GM18517 (cell line): ENCODE measurements around the gene L3MBTL1.
"Not testable (repeated sequence)": the region's sequence is repeated elsewhere in the genome, so short reads cannot be mapped to it uniquely, and the experiment has no call there.

Experiments used
- ATAC-seq: cut with Tn5 transposase; IDR thresholded peaks from one replicate; pipeline ENCODE4 v1.9.1; 2021; ENCODE audit warnings: mild to moderate bottlenecking, moderate library complexity; ENCODE audit not compliant: unreplicated experiment

L3MBTL1 gene

GRCh38 chr20:43584448-43585136, 77.1 kb downstream of the L3MBTL1 start:
- no peak for ATAC-seq

GRCh38 chr20:43586641-43587040, 79.1 kb downstream of the L3MBTL1 start:
- ATAC-seq: no peak

DNA sequence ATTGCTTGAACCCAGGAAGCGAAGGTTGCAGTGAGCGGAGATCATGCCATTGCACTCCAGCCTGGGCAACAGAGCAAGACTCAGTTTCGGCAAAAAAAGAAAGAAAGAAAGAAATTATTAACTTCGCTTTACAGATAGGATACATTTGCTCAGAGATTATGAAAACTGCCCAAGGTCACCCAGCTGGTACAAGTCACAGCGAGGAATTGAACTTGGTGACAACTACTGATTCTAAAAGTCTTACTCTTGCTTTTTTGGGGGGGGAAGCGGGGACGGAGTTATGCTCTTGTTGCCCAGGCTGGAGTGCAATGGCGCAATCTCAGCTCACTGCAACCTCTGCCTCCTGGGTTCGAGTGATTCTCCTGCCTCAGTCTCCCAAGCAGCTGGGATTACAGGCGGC, 81.0 kb downstream of the L3MBTL1 start:
- not testable (repeated sequence) for ATAC-seq

DNA sequence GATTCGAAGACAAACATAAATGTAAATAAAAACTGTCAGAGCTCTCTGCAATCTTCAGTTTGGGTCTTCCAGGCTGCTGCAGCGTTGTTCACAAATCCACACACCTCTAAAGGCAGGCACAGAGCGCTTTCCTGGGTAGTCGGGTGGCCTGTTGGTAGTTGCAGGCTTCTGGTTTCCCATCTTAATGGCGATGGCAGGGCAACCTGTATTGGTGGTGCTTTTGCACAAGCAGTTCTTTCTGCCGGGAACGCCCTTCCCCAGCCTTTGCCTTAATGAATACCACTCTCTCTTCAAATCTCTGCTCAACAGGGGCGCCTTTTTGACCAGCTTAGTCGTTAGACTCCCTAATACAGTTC, 82.5 kb downstream of the L3MBTL1 start:
- ATAC-seq: no peak

- peak; percentile 93 for ATAC-seq
Measured at GRCh38 chr20:43590392-43591303, 83.2 kb downstream of the L3MBTL1 start, which contains the start of gene IFT52. TSS of gene IFT52 (plus strand) at chr20:43590937. CDS start at chr20:43594699, 3,762 bp downstream.
